Superior temporal gyrus (tissue), 1 donor: ENCODE data around the gene USP17L28.
"Not testable (repeated sequence)": the region's sequence is repeated elsewhere in the genome, so short reads cannot be mapped to it uniquely, and the experiment has no call there.

Experiments
- DNase-seq: peaks from one replicate; pipeline ENCODE4 v3.0.0-alpha.2; 2016; ENCODE audit errors: extremely low spot score

Gene USP17L28

DNA sequence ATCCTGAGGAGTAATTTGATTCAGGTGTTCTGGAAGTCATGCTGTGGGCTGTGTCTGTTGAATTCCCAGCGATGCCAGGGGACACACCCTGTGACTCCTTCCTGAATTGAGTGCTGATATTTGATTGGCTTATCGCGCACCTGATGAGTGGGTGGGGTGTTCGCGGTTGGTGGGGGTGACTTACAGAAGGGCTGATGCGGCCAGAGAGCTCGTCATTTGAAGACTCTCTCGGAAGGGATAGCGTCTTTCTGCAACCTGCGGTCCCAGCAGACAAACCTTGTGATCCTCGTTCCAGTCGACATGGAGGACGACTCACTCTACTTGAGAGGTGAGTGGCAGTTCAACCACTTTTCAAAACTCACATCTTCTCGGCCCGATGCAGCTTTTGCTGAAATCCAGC is at the start of gene USP17L28:
USP17L28 (plus strand) TSS at position 301 of the 400 bp plus-strand sequence; CDS start at position 301, 0 bp downstream.
- not testable (repeated sequence) for DNase-seq

DNA sequence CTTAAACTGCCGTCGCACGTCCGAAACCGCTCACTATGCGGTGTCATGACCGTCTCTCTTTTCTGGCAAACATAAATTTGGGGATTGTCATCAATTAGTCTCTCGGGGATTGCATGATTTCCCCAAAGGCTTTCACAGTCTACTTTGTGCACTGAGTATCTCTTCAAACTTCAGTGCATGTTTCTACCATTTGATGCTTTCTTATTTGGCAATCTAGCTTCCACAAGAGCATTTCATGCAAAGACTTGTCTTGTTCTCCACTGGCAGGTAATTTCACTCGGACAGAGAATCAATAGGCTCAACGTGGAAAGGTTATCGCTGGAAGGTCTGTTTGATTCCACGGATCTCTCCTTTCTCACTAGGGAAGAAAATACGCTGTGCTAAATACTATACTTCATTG is 24.5 kb upstream of the USP17L28 start:
- not testable (repeated sequence) for DNase-seq

DNA sequence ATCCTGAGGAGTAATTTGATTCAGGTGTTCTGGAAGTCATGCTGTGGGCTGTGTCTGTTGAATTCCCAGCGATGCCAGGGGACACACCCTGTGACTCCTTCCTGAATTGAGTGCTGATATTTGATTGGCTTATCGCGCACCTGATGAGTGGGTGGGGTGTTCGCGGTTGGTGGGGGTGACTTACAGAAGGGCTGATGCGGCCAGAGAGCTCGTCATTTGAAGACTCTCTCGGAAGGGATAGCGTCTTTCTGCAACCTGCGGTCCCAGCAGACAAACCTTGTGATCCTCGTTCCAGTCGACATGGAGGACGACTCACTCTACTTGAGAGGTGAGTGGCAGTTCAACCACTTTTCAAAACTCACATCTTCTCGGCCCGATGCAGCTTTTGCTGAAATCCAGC is 23.8 kb upstream of the USP17L28 start, which contains the start of gene USP17L24:
USP17L24 (plus strand) TSS at position 301 of the 400 bp plus-strand sequence; CDS start at position 301, 0 bp downstream.
- not testable (repeated sequence) for DNase-seq

- DNase-seq, result not testable (repeated sequence)
Measured at GRCh38 chr4:9329611-9330010, 19.1 kb upstream of the USP17L28 start, which contains the start of gene USP17L25. USP17L25 (plus strand) TSS chr4:9329911; CDS start chr4:9329911, 0 bp downstream.

DNA sequence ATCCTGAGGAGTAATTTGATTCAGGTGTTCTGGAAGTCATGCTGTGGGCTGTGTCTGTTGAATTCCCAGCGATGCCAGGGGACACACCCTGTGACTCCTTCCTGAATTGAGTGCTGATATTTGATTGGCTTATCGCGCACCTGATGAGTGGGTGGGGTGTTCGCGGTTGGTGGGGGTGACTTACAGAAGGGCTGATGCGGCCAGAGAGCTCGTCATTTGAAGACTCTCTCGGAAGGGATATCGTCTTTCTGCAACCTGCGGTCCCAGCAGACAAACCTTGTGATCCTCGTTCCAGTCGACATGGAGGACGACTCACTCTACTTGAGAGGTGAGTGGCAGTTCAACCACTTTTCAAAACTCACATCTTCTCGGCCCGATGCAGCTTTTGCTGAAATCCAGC is 14.3 kb upstream of the USP17L28 start, which contains the start of gene USP17L26:
USP17L26 (plus strand) TSS at position 301 of the 400 bp plus-strand sequence; CDS start at position 301, 0 bp downstream.
- not testable (repeated sequence) for DNase-seq

- not testable (repeated sequence) for DNase-seq
Measured at GRCh38 chr4:9339103-9339502, 9.6 kb upstream of the USP17L28 start, which contains the start of gene USP17L5. USP17L5 (plus strand) TSS chr4:9339403; CDS start chr4:9339403, 0 bp downstream.

DNA sequence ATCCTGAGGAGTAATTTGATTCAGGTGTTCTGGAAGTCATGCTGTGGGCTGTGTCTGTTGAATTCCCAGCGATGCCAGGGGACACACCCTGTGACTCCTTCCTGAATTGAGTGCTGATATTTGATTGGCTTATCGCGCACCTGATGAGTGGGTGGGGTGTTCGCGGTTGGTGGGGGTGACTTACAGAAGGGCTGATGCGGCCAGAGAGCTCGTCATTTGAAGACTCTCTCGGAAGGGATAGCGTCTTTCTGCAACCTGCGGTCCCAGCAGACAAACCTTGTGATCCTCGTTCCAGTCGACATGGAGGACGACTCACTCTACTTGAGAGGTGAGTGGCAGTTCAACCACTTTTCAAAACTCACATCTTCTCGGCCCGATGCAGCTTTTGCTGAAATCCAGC is 4.8 kb upstream of the USP17L28 start, which contains the start of gene USP17L27:
USP17L27 (plus strand) TSS at position 301 of the 400 bp plus-strand sequence; CDS start at position 301, 0 bp downstream.
- DNase-seq, result not testable (repeated sequence)

- DNase-seq, result not testable (repeated sequence)
Measured at GRCh38 chr4:9350866-9351265, 2.2 kb downstream of the USP17L28 start.

DNA sequence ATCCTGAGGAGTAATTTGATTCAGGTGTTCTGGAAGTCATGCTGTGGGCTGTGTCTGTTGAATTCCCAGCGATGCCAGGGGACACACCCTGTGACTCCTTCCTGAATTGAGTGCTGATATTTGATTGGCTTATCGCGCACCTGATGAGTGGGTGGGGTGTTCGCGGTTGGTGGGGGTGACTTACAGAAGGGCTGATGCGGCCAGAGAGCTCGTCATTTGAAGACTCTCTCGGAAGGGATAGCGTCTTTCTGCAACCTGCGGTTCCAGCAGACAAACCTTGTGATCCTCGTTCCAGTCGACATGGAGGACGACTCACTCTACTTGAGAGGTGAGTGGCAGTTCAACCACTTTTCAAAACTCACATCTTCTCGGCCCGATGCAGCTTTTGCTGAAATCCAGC is 4.6 kb downstream of the USP17L28 start, which contains the start of gene USP17L29:
USP17L29 (plus strand) TSS at position 301 of the 400 bp plus-strand sequence; CDS start at position 301, 0 bp downstream.
- not testable (repeated sequence) for DNase-seq

GRCh38 chr4:9362829-9363228 is 14.1 kb downstream of the USP17L28 start, which contains the start of gene USP17L30:
USP17L30 (plus strand) TSS chr4:9363129; CDS start chr4:9363129, 0 bp downstream.
- not testable (repeated sequence) for DNase-seq

GRCh38 chr4:9379881-9380280 is 31.2 kb downstream of the USP17L28 start:
- DNase-seq, result not testable (repeated sequence)

- not testable (repeated sequence) for DNase-seq
Measured at GRCh38 chr4:9381012-9381534, 32.4 kb downstream of the USP17L28 start.

GRCh38 chr4:9384126-9384525 is 35.4 kb downstream of the USP17L28 start:
- DNase-seq, result no peak

DNA sequence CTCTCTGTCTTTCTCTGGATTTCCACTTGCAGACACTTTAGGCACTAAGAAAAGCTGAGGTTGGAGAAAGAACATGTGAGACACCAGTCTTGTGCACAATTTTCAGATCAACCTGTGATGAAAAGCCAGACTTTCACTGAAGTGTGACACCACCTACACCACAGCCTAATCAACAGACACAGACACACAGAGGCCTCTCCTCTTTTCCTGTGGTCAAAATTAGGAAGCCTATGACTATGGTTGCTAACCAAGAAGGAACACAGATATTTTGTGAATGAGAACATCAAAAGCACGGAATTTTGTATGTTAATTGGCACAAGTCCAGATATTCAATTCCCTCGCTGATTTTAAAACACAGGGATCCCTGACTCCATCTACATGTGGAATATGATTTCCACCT is 40.3 kb downstream of the USP17L28 start:
- not testable (repeated sequence) for DNase-seq
